Kasumi-1 (cell line): ENCODE measurements around the gene TMEM272.
A peak's percentile ranks its signal among the peaks of the same experiment; 100 is the strongest.
"Not testable (repeated sequence)": the region's sequence is repeated elsewhere in the genome, so short reads cannot be mapped to it uniquely, and the experiment has no call there.

Source experiments
- DNase-seq, 2 experiments: peaks; one replicate each; lab custom pipeline; 2025; lab: John Stamatoyannopoulos, UW

TMEM272 gene

DNA sequence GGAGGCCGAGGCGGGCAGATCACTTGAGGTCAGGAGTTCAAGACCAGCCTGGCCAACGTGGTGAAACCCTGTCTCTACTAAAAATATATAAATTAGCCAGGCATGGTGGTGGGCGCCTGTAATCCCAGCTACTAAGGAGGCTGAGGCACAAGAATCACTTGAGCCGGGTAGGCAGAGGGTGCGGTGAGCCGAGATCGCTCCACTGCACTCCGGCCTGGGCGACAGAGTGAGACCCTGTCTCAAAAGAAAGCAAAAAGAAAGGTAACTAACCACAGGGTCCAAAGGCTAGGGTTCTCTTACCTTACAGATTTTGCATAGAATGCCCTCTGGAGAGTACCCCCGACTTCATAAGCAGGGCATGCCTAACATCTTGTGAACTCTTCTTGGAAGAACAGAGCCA is 20.3 kb downstream of the TMEM272 start:
- DNase-seq: not testable (repeated sequence)

DNA sequence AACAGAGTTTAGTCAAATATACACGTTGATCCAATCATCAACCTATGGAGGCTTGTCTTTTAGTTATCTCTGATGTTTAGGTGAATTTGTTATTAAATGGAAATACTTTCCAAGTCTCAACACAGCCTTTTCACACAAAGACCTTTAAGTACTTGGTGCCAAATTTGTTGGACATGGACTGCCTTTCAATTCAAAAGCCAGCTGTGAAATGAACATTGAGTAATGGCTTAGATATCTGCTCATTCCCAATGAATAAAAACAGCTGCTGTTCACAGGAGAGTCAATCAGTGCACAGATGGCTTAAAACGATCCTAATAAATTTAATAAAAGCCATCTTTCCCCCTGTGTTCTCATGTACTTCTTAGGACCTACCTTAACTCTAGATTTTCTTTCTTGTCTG is 21.1 kb downstream of the TMEM272 start:
- no peak for DNase-seq

DNA sequence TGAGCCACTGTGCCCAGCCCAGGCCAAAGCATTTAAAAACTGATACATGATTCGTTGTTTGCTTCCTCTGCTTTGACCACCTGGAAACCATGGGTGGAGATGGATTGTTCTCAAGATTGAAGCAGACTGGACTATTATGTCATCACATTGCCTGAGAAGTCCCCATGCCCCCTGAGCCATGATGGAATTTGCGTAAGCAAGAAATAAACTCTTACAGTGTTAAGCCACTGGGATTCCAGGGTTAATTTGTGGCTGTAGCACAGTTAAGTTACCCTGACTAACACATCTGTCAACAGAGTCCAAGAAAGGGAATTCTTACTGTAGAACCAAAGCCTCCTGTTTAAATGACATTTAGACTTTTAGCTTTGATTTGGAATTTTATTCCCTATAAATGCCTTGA is 21.6 kb downstream of the TMEM272 start:
- DNase-seq: no peak

DNA sequence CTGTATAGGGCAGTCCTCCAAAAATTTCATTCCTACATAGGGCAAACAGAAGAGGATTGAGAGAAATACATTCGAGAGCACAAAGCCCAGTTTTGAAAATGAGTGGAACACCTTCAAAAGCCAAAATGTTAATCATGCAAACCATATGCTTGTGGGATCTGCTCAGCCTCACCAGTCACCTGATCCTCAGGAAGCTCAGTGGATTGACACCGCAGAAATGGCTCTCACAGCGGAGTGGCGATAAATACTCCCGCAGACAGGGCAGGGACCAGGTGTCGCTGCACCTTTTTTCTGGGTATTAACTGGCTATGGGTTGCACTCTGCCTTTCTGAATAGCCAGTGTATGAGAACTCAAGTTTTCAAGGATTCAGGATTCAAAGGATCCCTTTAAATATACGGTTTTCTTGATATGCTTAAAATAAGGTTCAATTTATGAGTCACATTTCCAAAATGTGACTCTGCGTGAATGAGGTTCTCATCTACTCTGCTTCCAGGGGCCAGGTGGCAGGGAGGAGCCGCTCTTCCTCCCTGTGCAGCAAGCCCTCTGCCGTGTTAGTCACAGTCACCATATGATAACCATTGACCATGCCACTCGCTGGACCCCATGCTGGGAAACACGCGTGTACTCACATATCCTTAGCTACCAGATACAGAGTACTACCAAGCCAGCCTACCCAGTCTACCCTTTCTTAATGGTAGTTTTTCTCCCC is 22.7 kb downstream of the TMEM272 start:
- DNase-seq: no peak

DNA sequence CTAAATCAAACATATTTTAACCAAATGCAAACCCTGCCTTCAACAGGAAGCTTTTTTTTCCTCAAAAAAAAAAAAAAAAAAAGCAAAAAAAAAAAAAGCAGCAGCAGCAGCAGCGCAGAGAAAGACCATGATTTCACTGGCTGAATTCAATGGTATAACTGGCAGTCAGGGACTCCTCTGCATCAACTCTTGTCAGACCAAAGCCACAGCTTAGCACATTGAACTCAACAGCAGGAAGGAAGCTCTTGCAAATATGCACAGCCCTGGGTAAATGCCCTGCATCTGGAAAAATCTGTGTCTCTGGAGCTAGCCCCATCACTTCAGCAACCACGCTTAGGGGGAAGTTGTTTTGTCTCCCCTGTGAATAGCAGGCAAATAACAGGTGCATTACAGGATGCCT is 23.4 kb downstream of the TMEM272 start:
- DNase-seq: peak; percentile 96

DNA sequence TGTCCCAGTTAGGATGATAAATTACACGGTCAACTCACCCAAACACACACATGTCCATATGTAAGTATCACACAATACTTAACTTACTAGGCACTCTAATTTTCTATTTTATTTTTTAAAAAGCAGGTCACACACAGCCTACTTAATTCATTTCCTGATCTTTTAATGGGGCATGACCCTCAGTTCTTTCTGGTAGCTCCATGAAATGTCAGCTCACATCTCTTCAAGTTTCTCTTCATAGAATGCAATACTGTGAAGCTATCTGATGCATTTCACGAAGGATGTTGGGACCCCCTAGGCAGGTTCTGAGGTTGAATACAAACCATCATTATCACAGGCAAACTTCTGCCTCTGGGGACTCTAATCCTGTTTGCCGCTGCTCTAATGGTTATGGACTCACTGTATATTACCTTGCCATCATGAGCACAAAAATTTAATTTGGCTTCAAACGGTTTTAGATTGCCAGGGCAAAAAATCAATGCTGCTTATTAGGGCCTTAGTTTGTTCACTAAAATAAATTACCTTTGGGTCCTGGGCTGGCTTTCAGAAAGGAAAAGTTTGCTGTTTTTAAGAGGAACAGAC is 24.9 kb downstream of the TMEM272 start:
- DNase-seq: no peak

DNA sequence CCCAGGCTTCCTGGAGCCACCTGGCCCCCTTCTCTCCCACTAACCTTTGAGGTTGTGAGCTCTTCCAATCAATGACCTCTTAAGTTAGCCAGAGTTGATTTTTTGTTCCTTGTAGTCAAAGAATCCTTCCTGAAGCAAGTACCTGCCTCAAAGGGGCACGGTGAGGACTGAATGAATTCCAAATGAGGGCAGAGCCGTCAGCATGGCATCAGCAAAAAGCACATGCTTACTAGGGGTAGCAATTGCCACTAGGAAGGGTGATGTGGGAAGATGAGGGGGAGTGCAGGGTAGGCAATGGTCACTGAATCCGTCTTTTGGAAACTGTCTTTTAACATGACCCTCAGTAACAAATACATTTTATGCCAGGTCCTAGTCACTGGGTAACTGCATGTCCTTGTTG is 25.4 kb downstream of the TMEM272 start:
- no peak for DNase-seq

DNA sequence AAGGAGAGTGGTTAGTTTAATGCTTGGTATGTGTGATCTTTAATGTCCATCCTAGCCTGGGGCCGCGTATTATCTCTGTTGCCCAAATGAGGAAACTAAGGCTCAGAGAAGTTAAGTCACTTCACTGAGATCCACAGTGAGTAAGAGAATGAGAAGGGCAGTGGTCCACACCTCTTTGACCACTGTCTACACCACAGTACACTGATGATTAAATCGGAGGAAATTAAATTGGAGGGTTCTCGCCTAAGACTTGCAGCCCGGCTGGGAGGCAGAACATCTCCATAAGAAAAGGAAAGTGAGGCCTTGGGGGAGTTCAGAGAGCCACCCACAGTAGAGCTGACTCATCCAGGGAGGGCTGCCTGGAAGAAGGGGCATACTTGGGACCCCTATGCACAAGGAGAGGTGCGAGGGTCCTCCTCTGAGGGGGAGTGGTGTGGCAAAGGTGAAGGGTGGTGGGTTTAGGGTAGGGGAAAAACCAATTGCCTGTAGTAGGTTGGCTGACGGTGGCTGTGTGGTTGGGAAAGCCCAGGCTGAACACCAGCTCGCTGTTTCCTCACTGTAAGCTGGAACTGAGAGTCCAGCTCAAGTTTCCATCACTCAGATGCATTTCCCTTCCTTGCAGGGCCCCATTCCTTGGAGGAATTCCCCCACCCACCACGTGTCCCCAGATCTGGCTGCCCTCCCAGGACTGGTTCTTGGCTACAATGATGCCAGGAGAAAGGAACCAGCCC is 26.0 kb downstream of the TMEM272 start:
- DNase-seq: no peak

DNA sequence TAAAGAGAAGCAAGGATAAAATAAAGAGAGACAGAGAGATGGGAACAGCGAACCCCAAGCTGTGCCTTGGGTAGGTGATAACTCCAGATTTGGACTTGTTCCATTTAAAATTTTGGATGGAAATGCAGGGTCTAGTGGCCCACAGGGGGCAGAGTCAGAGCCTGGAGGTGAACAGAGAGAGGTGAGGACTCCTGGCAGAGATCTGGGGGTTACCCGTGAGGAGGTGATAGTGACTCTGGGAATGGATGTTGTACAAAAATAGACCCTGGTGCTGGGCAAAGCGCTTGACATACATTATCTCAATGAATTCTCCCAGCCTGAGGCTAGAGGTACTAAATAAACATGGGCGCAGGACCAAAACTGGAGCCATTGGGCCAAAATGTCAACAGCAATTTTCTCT is 26.7 kb downstream of the TMEM272 start:
- DNase-seq: no peak

DNA sequence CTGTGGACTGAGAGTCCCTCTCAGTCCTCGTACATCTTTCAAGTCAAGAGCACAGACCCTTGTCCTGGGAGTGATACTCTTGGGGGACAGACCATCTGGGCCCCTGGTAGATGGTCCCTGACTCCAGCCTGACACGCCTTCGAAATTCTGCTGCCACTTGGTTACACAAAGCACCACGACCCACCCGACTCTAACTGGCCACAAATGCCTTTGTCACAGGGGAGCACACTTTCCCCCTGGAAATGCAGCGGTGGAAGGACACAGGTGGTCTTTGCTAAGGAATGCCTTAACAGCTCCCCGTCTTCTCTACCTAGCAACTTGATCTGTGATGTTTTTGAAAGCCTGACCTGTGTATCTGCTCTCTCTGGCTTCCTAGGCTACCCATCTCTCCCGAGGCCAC is 27.3 kb downstream of the TMEM272 start:
- no peak for DNase-seq

DNA sequence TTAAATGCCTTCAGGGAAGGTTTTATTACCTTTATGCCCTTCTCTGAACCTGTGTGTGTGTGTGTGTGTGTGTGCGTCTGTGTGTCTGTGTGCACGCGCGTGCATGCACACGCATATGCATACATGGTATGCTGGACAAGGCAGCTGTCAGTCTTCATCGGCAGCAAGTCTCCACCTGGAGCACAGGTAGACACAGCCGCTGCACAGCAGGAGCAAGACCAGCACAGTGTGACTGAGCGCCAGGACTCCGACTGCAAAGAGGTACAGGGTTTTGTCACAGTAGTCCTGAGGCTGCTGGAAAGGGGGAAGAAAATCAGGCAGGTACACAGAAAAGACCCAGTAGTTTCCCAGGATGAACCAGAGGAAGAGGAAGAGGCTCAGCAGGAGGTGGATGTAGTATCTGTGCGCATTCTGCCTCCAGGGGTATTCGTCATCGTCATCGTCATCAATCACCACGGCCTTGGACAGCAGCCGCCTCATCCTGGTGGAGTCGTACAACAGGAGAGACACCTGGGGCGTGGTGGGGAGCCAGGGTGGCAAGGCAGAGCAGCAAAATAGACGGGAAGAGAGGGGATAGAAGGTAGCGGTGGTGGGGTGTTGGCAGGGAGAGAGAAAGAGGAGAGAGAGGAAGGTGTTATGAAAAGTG is 28.2 kb downstream of the TMEM272 start:
- no peak for DNase-seq

DNA sequence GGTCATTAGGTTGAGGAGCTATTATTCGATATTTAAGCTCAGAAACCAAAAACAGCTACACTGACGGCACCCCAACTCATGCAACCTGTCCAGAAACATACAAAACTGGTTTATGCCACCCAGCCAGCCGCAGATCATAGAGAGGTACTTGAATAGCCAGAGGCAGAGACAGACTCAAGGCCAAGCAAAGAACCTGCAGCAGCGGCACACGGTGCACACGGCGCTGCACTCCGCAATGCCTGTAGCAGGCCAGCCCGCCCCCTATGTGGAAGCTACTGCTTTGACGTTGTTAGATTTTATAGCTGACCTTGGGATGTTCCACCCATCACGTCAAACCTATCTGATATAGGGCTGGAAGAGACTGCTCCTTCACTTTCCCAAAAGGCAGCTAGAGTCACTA is 29.1 kb downstream of the TMEM272 start:
- no peak for DNase-seq

DNA sequence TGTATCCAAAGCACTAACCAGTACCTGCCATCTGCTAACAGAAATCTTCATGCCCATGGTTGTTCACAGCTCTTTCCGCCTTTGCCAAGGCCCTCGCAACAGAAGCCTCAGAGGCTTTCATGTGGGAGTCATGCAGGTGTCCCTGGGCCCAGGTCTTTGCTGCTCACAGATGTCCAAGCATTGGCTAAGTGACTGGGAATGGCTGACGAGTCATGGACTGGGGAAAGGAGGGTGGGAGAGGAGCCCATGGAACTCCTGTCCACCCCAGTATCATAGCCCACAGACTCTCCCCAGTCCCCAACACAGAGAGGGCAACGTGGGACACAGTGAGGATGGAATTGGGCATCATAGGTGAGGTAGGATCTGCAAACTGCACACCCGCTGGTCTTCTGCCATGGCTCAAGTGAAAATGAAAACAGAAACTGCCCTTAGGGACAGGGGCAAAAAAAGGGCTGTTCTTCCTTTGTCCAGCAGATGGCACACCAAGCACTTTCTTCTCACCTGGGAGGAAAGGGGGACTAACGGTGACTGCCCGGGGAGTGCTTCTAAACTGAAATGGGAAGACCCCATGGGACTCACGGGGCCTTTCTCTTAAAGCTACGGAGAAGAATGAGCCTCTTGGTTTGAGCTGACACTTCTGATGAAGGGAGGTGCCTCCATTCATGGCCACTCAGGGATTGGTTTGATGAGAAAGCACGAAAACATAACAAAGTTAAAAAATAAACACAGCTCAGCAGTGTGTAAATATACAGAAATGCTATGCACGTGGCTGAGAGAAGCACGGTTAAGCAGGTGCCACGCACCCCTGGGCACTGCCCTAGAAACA is 29.9 kb downstream of the TMEM272 start:
- DNase-seq: peak; percentile 73 to 74

DNA sequence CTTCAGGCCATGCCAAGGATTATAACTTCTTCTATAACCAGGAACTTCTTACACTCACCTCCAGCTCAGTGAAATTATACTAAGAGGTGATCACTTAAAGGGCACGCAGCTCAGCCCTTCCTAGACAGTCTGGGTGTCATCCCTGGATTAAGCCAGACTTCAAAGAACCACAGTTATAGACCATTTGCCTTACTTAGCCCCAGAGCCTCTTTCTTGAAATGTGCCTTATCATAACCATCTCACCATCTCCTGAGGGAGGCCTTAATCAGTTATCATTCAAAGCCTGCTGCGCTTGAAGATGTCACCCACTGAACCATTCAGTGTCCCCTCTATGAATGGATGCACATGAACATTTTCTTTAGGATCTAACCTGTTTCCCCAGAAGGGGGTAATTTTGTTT is 30.9 kb downstream of the TMEM272 start:
- DNase-seq: no peak

DNA sequence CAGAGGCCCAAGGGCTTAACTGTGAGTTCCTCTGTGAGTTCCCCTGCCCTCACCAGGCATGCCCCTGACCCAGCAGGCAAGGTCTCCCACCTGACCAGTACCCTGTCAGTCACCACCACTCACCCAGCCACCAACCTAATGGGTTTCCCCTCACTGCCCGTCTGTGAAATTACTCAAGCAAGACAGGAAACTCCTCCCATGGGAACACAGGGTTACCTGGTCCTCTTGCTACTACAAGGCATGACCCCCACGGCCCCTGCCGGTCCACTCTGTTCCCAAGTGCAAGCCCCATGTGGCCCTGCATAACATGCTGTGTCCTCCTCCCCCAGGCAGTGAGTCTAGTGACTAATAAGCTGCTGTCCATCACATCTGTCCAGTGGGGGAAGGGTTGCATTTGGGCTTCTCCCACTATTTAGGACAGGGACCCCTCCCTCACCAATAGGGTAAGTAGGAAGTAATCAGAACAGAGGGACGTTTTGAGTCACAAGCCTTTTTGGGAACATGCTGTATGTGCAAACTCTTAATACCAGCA is 33.0 kb downstream of the TMEM272 start:
- DNase-seq: no peak

DNA sequence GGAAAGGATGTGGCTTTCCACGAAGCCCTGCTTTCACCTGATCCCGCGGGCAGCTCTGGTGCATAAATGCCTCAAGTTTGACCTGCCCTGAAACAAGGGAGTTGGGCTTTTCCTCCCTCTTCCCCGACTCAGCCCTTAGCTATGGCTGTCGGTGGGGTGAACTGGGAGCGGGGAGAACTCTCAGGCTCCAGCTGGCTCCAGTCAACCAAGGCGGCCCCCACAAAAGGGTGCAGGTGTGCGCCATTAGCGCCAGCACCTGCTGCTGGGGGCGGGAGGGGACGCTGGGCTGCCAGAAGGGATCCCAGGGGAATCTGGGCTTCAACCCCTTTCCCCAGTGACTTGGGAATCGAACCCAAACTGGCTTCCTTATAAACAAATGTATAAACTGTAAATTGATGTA is 33.9 kb downstream of the TMEM272 start:
- DNase-seq: no peak

DNA sequence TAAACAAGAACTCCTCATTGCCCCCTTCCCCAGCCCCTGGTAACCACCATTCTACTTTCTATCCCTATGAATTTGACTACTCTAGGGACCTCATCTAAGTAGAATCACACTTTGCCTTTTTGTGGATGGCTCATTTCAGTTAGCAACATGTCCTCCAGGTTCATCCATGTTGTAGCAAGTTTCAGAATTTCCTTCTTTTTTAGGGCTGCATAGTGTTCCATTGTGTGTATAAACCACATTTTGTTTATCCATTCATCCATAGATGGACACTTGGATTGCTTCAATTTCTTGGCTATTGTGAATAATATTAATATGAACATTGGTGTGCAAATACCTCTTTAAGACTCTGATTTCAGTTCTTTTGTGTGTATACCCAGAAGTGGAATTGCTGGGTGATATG is 36.2 kb downstream of the TMEM272 start:
- no peak for DNase-seq

DNA sequence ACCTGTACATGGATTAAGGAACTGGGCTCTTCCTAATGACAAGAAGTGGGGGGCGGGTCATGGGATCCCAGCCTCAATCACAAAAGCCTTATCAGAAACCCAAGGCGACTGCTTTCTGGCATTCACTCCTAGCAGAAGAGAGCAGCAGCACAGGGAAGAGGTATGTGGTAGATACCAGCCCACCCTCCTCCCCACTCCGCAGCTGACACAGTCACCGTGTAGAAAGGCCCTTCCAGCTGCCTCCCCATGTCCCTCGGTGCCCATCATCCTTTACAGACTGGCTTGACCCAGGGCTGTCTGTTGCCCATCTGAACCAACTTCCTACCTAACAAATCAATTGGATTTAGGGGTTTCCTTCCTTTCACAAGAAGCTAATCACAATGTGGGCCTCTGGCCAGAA is 37.9 kb downstream of the TMEM272 start:
- no peak for DNase-seq

DNA sequence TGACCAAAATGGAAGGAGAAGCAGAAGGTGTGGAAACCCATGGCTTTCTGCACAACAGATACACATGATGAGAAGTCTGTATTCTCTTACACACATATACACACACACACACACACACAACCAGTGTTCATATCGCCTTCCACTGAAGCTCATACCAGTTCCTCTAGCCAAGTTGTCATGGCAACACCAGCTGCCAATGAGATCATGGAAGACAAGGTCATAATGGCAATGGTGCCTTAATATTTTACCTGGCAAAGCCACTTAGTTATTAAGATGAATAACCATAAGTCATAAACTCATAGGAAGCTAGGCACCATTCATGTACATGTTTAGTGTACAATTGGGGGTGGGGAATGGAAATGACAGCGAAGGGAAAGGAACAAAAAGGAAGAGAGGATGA is 38.4 kb downstream of the TMEM272 start:
- DNase-seq: peak in 1 of 2 experiments; percentile 17

DNA sequence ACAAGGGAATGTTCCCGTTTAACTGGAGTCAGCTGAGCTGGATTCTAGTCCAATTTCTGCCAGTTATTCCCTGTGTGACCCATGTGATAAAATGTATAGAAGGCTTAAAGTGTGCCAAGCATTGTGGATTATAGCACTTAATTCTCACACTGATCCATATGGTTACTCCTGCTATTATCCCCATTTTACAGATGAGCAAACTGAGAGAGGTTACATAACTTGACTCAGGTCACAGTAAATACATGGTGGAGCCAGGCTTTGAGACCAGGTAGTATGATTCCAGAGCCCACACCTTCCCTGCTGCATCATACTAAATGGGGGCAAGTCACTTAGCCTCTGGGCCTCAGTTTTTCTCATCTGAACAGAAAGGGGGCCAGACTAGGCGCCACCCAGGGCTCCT is 39.1 kb downstream of the TMEM272 start:
- DNase-seq: no peak

DNA sequence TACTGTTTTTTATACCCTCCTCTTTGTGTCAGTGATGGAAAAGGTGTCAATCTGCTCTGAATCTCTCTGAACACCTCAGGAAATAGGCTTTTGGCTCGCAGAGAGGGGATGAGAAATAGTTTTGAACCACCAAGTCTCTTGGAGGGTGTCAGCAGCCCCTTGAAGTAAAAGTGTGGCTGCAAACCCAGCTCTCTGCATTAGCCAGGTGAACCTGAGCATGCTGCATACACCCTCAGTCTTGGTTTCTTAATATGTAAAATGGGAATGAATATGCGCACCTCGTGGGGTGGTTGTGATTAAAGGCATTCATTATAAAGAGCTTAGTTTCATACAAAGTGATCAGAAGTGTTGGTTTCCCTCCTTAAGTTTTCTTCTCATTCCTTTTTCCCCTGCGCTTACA is 39.7 kb downstream of the TMEM272 start:
- no peak for DNase-seq
